Uterus (tissue), 4 donors: ENCODE results near the gene ITPR2. TPM values are rescaled to one million over a fixed set of nuclear protein-coding genes. Genes with fewer than 3 reads are reported as not detected.

ENCODE experiments used
- DNase-seq, 2 donors: peaks; one replicate each; pipeline ENCODE4 v3.0.0-alpha.2; 2019 to 2020
- H3K27ac ChIP-seq, 2 donors: fragments of 200-600 bp; sonication (generic); 1 replicate in 1 of 2; 2 replicates in 1 of 2; pipeline ENCODE4 v1.5.1; 2016 to 2018
- H3K27me3 ChIP-seq, 2 donors: fragments of 200-600 bp; sonication (generic); one replicate each; pipeline ENCODE4 v1.5.1; 2018 to 2019; ENCODE audit warnings: control low read depth in 1 of 2
- H3K36me3 ChIP-seq, 2 donors: fragments of 200-600 bp; sonication (generic); one replicate each; pipeline ENCODE4 v1.5.1; 2019; ENCODE audit warnings: control low read depth in 1 of 2
- H3K4me1 ChIP-seq, 2 donors: fragments of 200-600 bp; sonication (generic); one replicate each; pipeline ENCODE4 v1.5.1; 2018 to 2019; ENCODE audit warnings: control low read depth in 1 of 2
- H3K4me3 ChIP-seq, 2 donors: fragments of 200-600 bp; sonication (generic); 1 replicate in 1 of 2; 2 replicates in 1 of 2; pipeline ENCODE4 v1.5.1; 2018 to 2019; ENCODE audit warnings: mild to moderate bottlenecking in 1 of 2
- H3K9me3 ChIP-seq, 2 donors: fragments of 200-600 bp; sonication (generic); one replicate each; pipeline ENCODE4 v1.5.1; 2019; ENCODE audit warnings: control low read depth in 1 of 2
- CTCF ChIP-seq, 4 experiments: fragments of 200-600 bp in 2 of 4; fragments of 450-650 bp in 2 of 4; sonication (generic) in 2 of 4; IDR thresholded peaks; one replicate each; pipeline ENCODE4 v1.5.1; 2016 to 2019; ENCODE audit warnings: antibody characterized with exemption in 4 of 4, mild to moderate bottlenecking in 2 of 4, moderate library complexity in 1 of 4
- POLR2A ChIP-seq, 2 donors: fragments of 450-650 bp; IDR thresholded peaks; one replicate each; pipeline ENCODE4 v1.6.1; 2016; ENCODE audit warnings: antibody characterized with exemption in 2 of 2, mild to moderate bottlenecking in 1 of 2, moderate library complexity in 1 of 2
- intact Hi-C: fragments of 100-400 bp; cut with DNase I; formaldehyde crosslinking; loops from one replicate; pipeline ENCODE4 v1.15.1; 2023; ENCODE audit warnings: low total_unique reads
- total RNA-seq, 4 donors: library from RNA; depleted of rRNA in 3 of 4; stranded (reverse); fragments of >200 nt in 3 of 4; gene quantifications; one replicate each; pipeline versions ENCODE4 v1.1.0 to v1.2.4, GENCODE V29; 2014 to 2023
- donor health status: DM: yes; HTN: yes; CAD: no.

Gene ITPR2
- total RNA-seq, 4 donors from 2014 or later, result 53.5 to 271 (median 60.4) TPM

- Histone ChIP-seq H3K9me3 (no peaks in the 10 kb centered on the region), H3K27ac (no peak overlapping the region), H3K36me3 (no peaks in the 10 kb centered on the region), H3K4me1 (no peaks in the 10 kb centered on the region), H3K27me3 (no peaks in the 10 kb centered on the region), H3K4me3 (no peak overlapping the region)
- TF ChIP-seq CTCF (IDR thresholded peaks at IDR 0.05) (no peak), POLR2A (IDR thresholded peaks at IDR 0.05) (no peak)
- DNase-seq, result no peak
- intact Hi-C loops, result no loop called here
These were observed 363.4 kb downstream of the ITPR2 start for GRCh38 chr12:26469421-26470180.

DNA sequence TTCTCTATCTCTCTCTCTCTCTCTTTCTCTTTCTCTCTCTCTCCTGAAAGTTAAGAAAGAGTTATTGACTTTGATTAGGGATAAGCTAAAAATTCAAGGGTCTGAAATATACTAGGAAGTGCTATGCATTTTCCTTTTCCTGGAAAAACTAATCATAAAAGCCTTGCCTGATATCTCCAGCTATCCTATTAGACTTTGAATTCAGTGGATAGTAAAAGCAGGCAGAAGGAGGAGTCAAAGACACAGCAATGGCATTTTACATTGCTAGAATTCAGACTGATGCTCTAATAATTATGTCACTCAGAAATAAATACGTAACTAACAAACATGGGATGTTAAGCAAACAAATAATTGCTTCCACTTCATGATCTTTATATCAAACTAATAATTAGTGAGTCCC, 365.6 kb downstream of the ITPR2 start:
- Histone ChIP-seq H3K27ac (no peak overlapping the region), H3K4me3 (no peak overlapping the region), H3K36me3 (no peaks in the 10 kb centered on the region), H3K27me3 (no peaks in the 10 kb centered on the region), H3K4me1 (no peaks in the 10 kb centered on the region), H3K9me3 (no peaks in the 10 kb centered on the region)
- TF ChIP-seq CTCF (IDR thresholded peaks at IDR 0.05) (no peak), POLR2A (IDR thresholded peaks at IDR 0.05) (no peak)
- intact Hi-C loops, result no loop called here
- DNase-seq, result no peak

DNA sequence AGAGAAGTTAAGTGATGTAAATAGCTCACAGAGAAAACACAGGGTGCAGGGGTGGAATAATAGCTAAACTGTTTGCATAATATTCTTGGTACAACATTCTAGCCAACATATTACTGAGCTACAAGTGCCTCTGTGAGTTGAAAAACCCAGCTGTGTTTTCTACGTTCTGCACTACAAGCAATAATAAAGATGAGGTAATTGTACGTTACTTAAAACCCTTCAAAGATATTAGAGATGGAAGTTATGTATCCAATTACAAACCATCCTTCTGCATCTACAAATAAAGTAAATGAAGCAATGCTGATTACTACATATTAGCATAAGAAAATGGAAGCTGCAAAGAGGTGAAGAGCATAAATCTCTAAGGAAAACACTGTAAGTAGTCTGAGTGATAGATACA, 366.3 kb downstream of the ITPR2 start:
- intact Hi-C loops, result no loop called here
- no peaks in the 10 kb centered on the region for H3K36me3 ChIP-seq
- H3K4me3 ChIP-seq, result no peak overlapping the region
- H3K9me3 ChIP-seq, result no peaks in the 10 kb centered on the region
- no peaks in the 10 kb centered on the region for H3K4me1 ChIP-seq
- no peak overlapping the region for H3K27ac ChIP-seq
- TF ChIP-seq CTCF (IDR thresholded peaks at IDR 0.05) (no peak), POLR2A (IDR thresholded peaks at IDR 0.05) (no peak)
- H3K27me3 ChIP-seq, result no peaks in the 10 kb centered on the region
- DNase-seq, result no peak

- Histone ChIP-seq H3K9me3 (no peaks in the 10 kb centered on the region), H3K4me3 (no peak overlapping the region), H3K36me3 (no peaks in the 10 kb centered on the region), H3K4me1 (no peaks in the 10 kb centered on the region), H3K27me3 (no peaks in the 10 kb centered on the region), H3K27ac (no peak overlapping the region)
- TF ChIP-seq POLR2A (IDR thresholded peaks at IDR 0.05) (no peak), CTCF (IDR thresholded peaks at IDR 0.05) (no peak)
- intact Hi-C loops, result no loop called here
- no peak for DNase-seq
These were observed 367.4 kb downstream of the ITPR2 start for GRCh38 chr12:26465419-26466097.

DNA sequence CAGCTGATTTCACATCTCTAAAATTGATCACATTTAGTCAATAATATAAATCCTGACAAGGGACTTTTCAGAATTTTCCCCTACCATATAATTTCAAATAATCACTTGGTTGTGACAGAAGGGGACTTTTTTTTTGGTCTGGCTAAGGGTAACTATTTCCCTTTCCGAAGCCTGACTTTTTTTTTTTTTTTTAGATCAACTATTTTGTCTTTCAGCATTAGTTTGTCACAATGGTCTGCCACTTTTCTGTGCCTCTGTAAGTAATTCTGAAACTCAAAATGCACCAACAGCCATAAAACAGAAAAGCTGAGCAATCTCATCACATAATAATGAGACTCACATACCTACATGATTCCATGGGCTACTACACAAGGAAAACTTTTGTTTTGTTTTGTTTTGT, 371.2 kb downstream of the ITPR2 start:
- no peak for DNase-seq
- Histone ChIP-seq H3K4me1 (no peaks in the 10 kb centered on the region), H3K4me3 (no peak overlapping the region), H3K27ac (no peak overlapping the region), H3K36me3 (no peaks in the 10 kb centered on the region), H3K27me3 (no peaks in the 10 kb centered on the region), H3K9me3 (no peaks in the 10 kb centered on the region)
- intact Hi-C loops, result no loop called here
- no peak for TF ChIP-seq POLR2A (IDR thresholded peaks at IDR 0.05)
- TF ChIP-seq CTCF (IDR thresholded peaks at IDR 0.05), result no peak
